ENCODE data around the gene GSPT1. TPM values are rescaled to one million over a fixed set of nuclear protein-coding genes. Genes with fewer than 3 reads are reported as not detected.

GSPT1 gene
- total RNA-seq, 4 donors from 2014 or later, result 55.2 to 71.7 (median 66.5) TPM

GRCh38 chr16:11843206-11843605 is 72.5 kb downstream of the GSPT1 start:
- H3K4me3 ChIP-seq, result no peak overlapping the region
- no peaks in the 10 kb centered on the region for H3K9me3 ChIP-seq
- peaks cover 84 to 100% (median 98%) of the 10 kb centered on the region in 4 donors for H3K36me3 ChIP-seq
- no peak for DNase-seq (ENCODE audit: extremely low spot score)
- no peaks in the 10 kb centered on the region for H3K27me3 ChIP-seq
- peaks cover 0 to 7% (median 4%) of the 10 kb centered on the region in 4 donors for H3K4me1 ChIP-seq
- H3K27ac ChIP-seq (replicated peaks in 1 of 4), result no peak overlapping the region
- WGBS, result 100% methylated on average over 3 of the region's 11 CpGs
- intact Hi-C loops (cut with DNase I), result no loop called here
- no peak for TF ChIP-seq EP300 (IDR thresholded peaks at IDR 0.05)
- TF ChIP-seq CTCF (IDR thresholded peaks at IDR 0.05), result no peak

- intact Hi-C loops (cut with DNase I), result no loop called here
- peaks cover 79 to 100% (median 99%) of the 10 kb centered on the region in 4 donors for H3K36me3 ChIP-seq
Measured at GRCh38 chr16:11841026-11841425, 74.7 kb downstream of the GSPT1 start.

DNA sequence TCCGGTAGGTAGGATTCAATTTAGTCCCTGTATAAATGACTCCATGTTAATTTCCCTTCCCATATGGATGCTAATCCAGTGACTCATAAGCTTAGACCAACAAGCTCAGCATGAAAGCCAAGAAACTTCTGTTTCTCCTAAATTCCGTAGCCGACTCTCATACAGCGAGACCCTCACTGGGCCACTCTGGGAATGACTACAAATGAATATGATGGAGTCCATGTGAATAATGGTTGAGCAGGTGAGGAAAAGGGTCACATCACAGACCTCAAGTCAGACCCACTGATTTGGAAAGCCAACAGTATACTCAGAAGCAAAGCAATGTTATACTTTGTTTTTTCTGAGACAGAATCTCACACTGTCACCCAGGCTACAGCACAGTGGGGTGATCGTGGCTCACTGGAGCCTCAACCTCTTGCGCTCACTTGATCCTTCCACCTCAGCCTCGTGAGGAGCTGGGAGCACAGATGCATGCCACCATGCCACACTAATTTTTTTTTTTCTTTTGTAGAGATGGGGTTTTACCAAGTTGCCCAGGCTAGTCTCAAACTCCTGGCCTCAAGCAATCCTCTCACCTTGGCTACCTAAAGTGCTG is 79.0 kb downstream of the GSPT1 start:
- H3K4me1 ChIP-seq, result no peaks in the 10 kb centered on the region
- no peak for TF ChIP-seq POLR2A (IDR thresholded peaks at IDR 0.05; ENCODE audit: low read depth)
- no peak for TF ChIP-seq EP300 (IDR thresholded peaks at IDR 0.05)
- no peak for TF ChIP-seq POLR2AphosphoS5 (IDR thresholded peaks at IDR 0.05)
- TF ChIP-seq CTCF (IDR thresholded peaks at IDR 0.05), result no peak
- whole genome bisulfite sequencing, result 82% methylated on average over 7 of the region's 7 CpGs
- no peak for DNase-seq (ENCODE audit: extremely low spot score)
- intact Hi-C loops (cut with DNase I), result no loop called here
- no peaks in the 10 kb centered on the region for H3K9me3 ChIP-seq
- H3K36me3 ChIP-seq, result peaks cover 52 to 61% (median 58%) of the 10 kb centered on the region in 4 donors
- H3K4me3 ChIP-seq, result no peak overlapping the region
- no peaks in the 10 kb centered on the region for H3K27me3 ChIP-seq
- no peak overlapping the region for H3K27ac ChIP-seq (replicated peaks in 1 of 4)

More at GRCh38 chr16:11841026-11841425, 74.7 kb downstream of the GSPT1 start:
- H3K4me1 ChIP-seq, result no peaks in the 10 kb centered on the region
- 95% methylated on average over 7 of the region's 7 CpGs for WGBS
- H3K9me3 ChIP-seq, result no peaks in the 10 kb centered on the region
- no peak for DNase-seq (ENCODE audit: extremely low spot score)
- H3K27ac ChIP-seq (replicated peaks in 1 of 4), result no peak overlapping the region
- no peaks in the 10 kb centered on the region for H3K27me3 ChIP-seq
- TF ChIP-seq EP300 (IDR thresholded peaks at IDR 0.05) (no peak), POLR2A (IDR thresholded peaks at IDR 0.05; ENCODE audit: low read depth) (no peak), POLR2AphosphoS5 (IDR thresholded peaks at IDR 0.05) (no peak), CTCF (IDR thresholded peaks at IDR 0.05) (no peak)
- no peak overlapping the region for H3K4me3 ChIP-seq

GRCh38 chr16:11835891-11836649 is 79.7 kb downstream of the GSPT1 start:
- Histone ChIP-seq H3K27ac (replicated peaks in 1 of 4) (no peak overlapping the region), H3K4me3 (no peak overlapping the region), H3K4me1 (no peaks in the 10 kb centered on the region), H3K36me3 (peaks cover 45 to 55% (median 51%) of the 10 kb centered on the region in 4 donors), H3K9me3 (no peaks in the 10 kb centered on the region), H3K27me3 (no peaks in the 10 kb centered on the region)
- WGBS, result 68% methylated on average over 9 of the region's 9 CpGs
- intact Hi-C loops (cut with DNase I), result no loop called here
- no peak for DNase-seq (ENCODE audit: extremely low spot score)
- TF ChIP-seq EP300 (IDR thresholded peaks at IDR 0.05) (no peak), CTCF (IDR thresholded peaks at IDR 0.05) (no peak), POLR2AphosphoS5 (IDR thresholded peaks at IDR 0.05) (no peak), POLR2A (IDR thresholded peaks at IDR 0.05; ENCODE audit: low read depth) (no peak)

Data from esophagus muscularis mucosa (tissue), 4 donors.